ENCODE measurements around the gene MAP2K3. TPM values are rescaled to one million over a fixed set of nuclear protein-coding genes. Genes with fewer than 3 reads are reported as not detected.

MAP2K3 gene
- total RNA-seq, 1 experiment from 2014 or later = 20.4 TPM

- DNase-seq = no peak
- no peak overlapping the region for H3K27ac ChIP-seq
- H3K4me3 ChIP-seq = no peak overlapping the region
- H3K36me3 ChIP-seq = no peaks in the 10 kb centered on the region
- peaks cover 5% of the 10 kb centered on the region; the same call in 1 of the 2 replicates for H3K27me3 ChIP-seq
- H3K4me1 ChIP-seq = peaks cover 11% of the 10 kb centered on the region; the same call in 1 of the 2 replicates
- no peaks in the 10 kb centered on the region for H3K9me3 ChIP-seq (replicated peaks)
Measured at GRCh38 chr17:21249086-21249795, 35.3 kb upstream of the MAP2K3 start.

GRCh38 chr17:21249920-21250703, 34.4 kb upstream of the MAP2K3 start:
- peak; percentile 52 to 59 for DNase-seq
- Histone ChIP-seq H3K4me1 (peaks cover 11% of the 10 kb centered on the region; the same call in 1 of the 2 replicates), H3K9me3 (replicated peaks) (no peaks in the 10 kb centered on the region), H3K27me3 (peaks cover 13% of the 10 kb centered on the region; the same call in 1 of the 2 replicates), H3K4me3 (no peak overlapping the region), H3K36me3 (no peaks in the 10 kb centered on the region), H3K27ac (no peak overlapping the region)

- Histone ChIP-seq H3K4me1 (peaks cover 11% of the 10 kb centered on the region; the same call in 1 of the 2 replicates), H3K27me3 (peaks cover 14% of the 10 kb centered on the region; the same call in 1 of the 2 replicates), H3K9me3 (replicated peaks) (no peaks in the 10 kb centered on the region), H3K4me3 (no peak overlapping the region), H3K36me3 (no peaks in the 10 kb centered on the region), H3K27ac (no peak overlapping the region)
- DNase-seq = no peak
Measured at GRCh38 chr17:21250854-21251253, 33.7 kb upstream of the MAP2K3 start.

GRCh38 chr17:21251337-21252010, 33.0 kb upstream of the MAP2K3 start:
- no peak for DNase-seq
- Histone ChIP-seq H3K27ac (no peak overlapping the region), H3K27me3 (peaks cover 14% of the 10 kb centered on the region; the same call in 1 of the 2 replicates), H3K36me3 (no peaks in the 10 kb centered on the region), H3K4me3 (no peak overlapping the region), H3K9me3 (replicated peaks) (no peaks in the 10 kb centered on the region), H3K4me1 (peaks cover 11% of the 10 kb centered on the region; the same call in 1 of the 2 replicates)

- Histone ChIP-seq H3K4me3 (peak overlapping the region; percentile 54), H3K27me3 (peaks cover 14% of the 10 kb centered on the region), H3K36me3 (no peaks in the 10 kb centered on the region), H3K27ac (no peak overlapping the region), H3K9me3 (replicated peaks) (no peaks in the 10 kb centered on the region), H3K4me1 (peaks cover 11% of the 10 kb centered on the region; the same call in 1 of the 2 replicates)
- peak in 1 of 2 experiments; percentile 62 for DNase-seq
Measured at GRCh38 chr17:21252289-21252795, 32.2 kb upstream of the MAP2K3 start.

- H3K36me3 ChIP-seq = no peaks in the 10 kb centered on the region
- H3K27ac ChIP-seq = no peak within 1 kb of the TSS
- peak within 1 kb of the TSS; percentile 54 for H3K4me3 ChIP-seq
- no peaks in the 10 kb centered on the region for H3K9me3 ChIP-seq (replicated peaks)
- peak; percentile 89 to 95 for DNase-seq
- H3K27me3 ChIP-seq = peaks cover 19% of the 10 kb centered on the region
- peaks cover 11% of the 10 kb centered on the region; the same call in 1 of the 2 replicates for H3K4me1 ChIP-seq
Measured at GRCh38 chr17:21252796-21253645, 31.5 kb upstream of the MAP2K3 start, which contains the start of gene NATD1. Gene NATD1, minus strand, starts transcription at chr17:21253410. Its CDS starts 146 bp downstream, at chr17:21253264.

GRCh38 chr17:21253646-21254441, 30.7 kb upstream of the MAP2K3 start:
- Histone ChIP-seq H3K4me3 (peak overlapping the region; percentile 54), H3K36me3 (no peaks in the 10 kb centered on the region), H3K9me3 (replicated peaks) (no peaks in the 10 kb centered on the region), H3K4me1 (peaks cover 11% of the 10 kb centered on the region; the same call in 1 of the 2 replicates), H3K27ac (no peak overlapping the region), H3K27me3 (peaks cover 24% of the 10 kb centered on the region)
- DNase-seq = no peak

- H3K9me3 ChIP-seq (replicated peaks) = no peaks in the 10 kb centered on the region
- no peak overlapping the region for H3K27ac ChIP-seq
- no peak for DNase-seq
- peaks cover 36% of the 10 kb centered on the region for H3K27me3 ChIP-seq
- peaks cover 12% of the 10 kb centered on the region for H3K4me1 ChIP-seq
- H3K4me3 ChIP-seq = no peak overlapping the region
- no peaks in the 10 kb centered on the region for H3K36me3 ChIP-seq
Measured at GRCh38 chr17:21258593-21258992, 25.9 kb upstream of the MAP2K3 start.

GRCh38 chr17:21262259-21262993, 22.1 kb upstream of the MAP2K3 start:
- no peak overlapping the region for H3K4me3 ChIP-seq
- no peak overlapping the region for H3K27ac ChIP-seq
- DNase-seq = no peak
- no peaks in the 10 kb centered on the region for H3K36me3 ChIP-seq
- peaks cover 37% of the 10 kb centered on the region for H3K27me3 ChIP-seq
- peaks cover 9% of the 10 kb centered on the region for H3K4me1 ChIP-seq
- no peaks in the 10 kb centered on the region for H3K9me3 ChIP-seq (replicated peaks)

- H3K4me3 ChIP-seq = no peak overlapping the region
- no peaks in the 10 kb centered on the region for H3K9me3 ChIP-seq (replicated peaks)
- no peaks in the 10 kb centered on the region for H3K36me3 ChIP-seq
- H3K4me1 ChIP-seq = peaks cover 9% of the 10 kb centered on the region
- no peak overlapping the region for H3K27ac ChIP-seq
- DNase-seq = no peak
- H3K27me3 ChIP-seq = peaks cover 32% of the 10 kb centered on the region
Measured at GRCh38 chr17:21263376-21263775, 21.1 kb upstream of the MAP2K3 start.

GRCh38 chr17:21268596-21269188, 15.8 kb upstream of the MAP2K3 start:
- Histone ChIP-seq H3K4me3 (no peak overlapping the region), H3K27me3 (peaks cover 22% of the 10 kb centered on the region), H3K9me3 (replicated peaks) (no peaks in the 10 kb centered on the region), H3K36me3 (no peaks in the 10 kb centered on the region), H3K27ac (no peak overlapping the region), H3K4me1 (peaks cover 15% of the 10 kb centered on the region)
- no peak for DNase-seq

- Histone ChIP-seq H3K27me3 (peaks cover 21% of the 10 kb centered on the region), H3K4me3 (no peak overlapping the region), H3K4me1 (peaks cover 20% of the 10 kb centered on the region), H3K9me3 (replicated peaks) (no peaks in the 10 kb centered on the region), H3K27ac (no peak overlapping the region), H3K36me3 (no peaks in the 10 kb centered on the region)
- DNase-seq = no peak
Measured at GRCh38 chr17:21269394-21269793, 15.1 kb upstream of the MAP2K3 start.

Measured in SJCRH30 (cell line).